Fibroblast of lung (primary cell): ENCODE measurements around the gene LDHB. TPM values are rescaled to one million over a fixed set of nuclear protein-coding genes. Genes with fewer than 3 reads are reported as not detected.

ENCODE experiments used
- DNase-seq, 2 donors: peaks; one replicate each; pipeline versions ENCODE4 v3.0.0 to v3.0.0-alpha.2; 2010; ENCODE audit warnings: low read depth in 2 of 2
- H2AFZ ChIP-seq: 2 replicates; pipeline ENCODE4 v1.5.1; 2012; ENCODE audit warnings: low read length, control low read depth, inconsistent platforms
- H3K27ac ChIP-seq: 2 replicates; pipeline ENCODE4 v1.5.1; 2011; ENCODE audit warnings: low read length, control low read depth; ENCODE audit not compliant: insufficient read depth
- H3K27me3 ChIP-seq: 2 replicates; pipeline ENCODE4 v1.5.1; 2011; ENCODE audit warnings: mild to moderate bottlenecking, low read length; ENCODE audit not compliant: control insufficient read depth, insufficient read depth
- H3K36me3 ChIP-seq: 2 replicates; pipeline ENCODE4 v1.5.1; 2011; ENCODE audit warnings: low read length; ENCODE audit not compliant: control insufficient read depth, insufficient read depth
- H3K4me1 ChIP-seq: 2 replicates; pipeline ENCODE4 v1.5.1; 2011; ENCODE audit warnings: low read length; ENCODE audit not compliant: control insufficient read depth, insufficient read depth; ENCODE audit errors: extremely low read depth
- H3K4me2 ChIP-seq: 2 replicates; pipeline ENCODE4 v1.5.1; 2011; ENCODE audit warnings: low read length, control low read depth; ENCODE audit not compliant: insufficient read depth; ENCODE audit errors: extremely low read depth
- H3K4me3 ChIP-seq, 4 experiments: fragments of 200-600 bp in 1 of 4; sonication (generic) in 1 of 4; replicated peaks in 1 of 4; 2 replicates each; pipeline ENCODE4 v1.5.1; 2011 to 2016; ENCODE audit warnings: low read length in 4 of 4, low read depth in 3 of 4, mild to moderate bottlenecking in 3 of 4, control low read depth in 2 of 4, inconsistent platforms in 1 of 4, mixed read lengths in 1 of 4; ENCODE audit not compliant: insufficient read depth in 1 of 4; ENCODE audit errors: control extremely low read depth in 1 of 4
- H3K79me2 ChIP-seq: 2 replicates; pipeline ENCODE4 v1.5.1; 2012; ENCODE audit warnings: mild to moderate bottlenecking, low read length, inconsistent platforms; ENCODE audit not compliant: control insufficient read depth, insufficient read depth
- H3K9ac ChIP-seq: 2 replicates; pipeline ENCODE4 v1.5.1; 2011; ENCODE audit warnings: mild to moderate bottlenecking, low read length, control low read depth; ENCODE audit not compliant: insufficient read depth
- H3K9me3 ChIP-seq: 2 replicates; pipeline ENCODE4 v1.5.1; 2012; ENCODE audit warnings: low read depth, low read length; ENCODE audit not compliant: control insufficient read depth, insufficient read depth
- H4K20me1 ChIP-seq: 2 replicates; pipeline ENCODE4 v1.5.1; 2011; ENCODE audit warnings: low read length; ENCODE audit not compliant: control insufficient read depth, insufficient read depth; ENCODE audit errors: extremely low read depth
- EZH2 ChIP-seq: IDR thresholded peaks from 2 replicates; pipeline ENCODE4 v1.5.1; 2012; ENCODE audit warnings: low read length, control low read depth, mild to moderate bottlenecking; ENCODE audit errors: missing control alignments
- polyA plus RNA-seq, 2 donors: library from polyadenylated mRNA; depleted of rRNA in 1 of 2; stranded (reverse) in 1 of 2; unstranded in 1 of 2; fragments of >200 nt; gene quantifications; 2 replicates each; pipeline ENCODE4 v1.2.1, GENCODE V29; 2011 to 2012; ENCODE audit warnings: missing spikeins in 1 of 2
- total RNA-seq: library from RNA; depleted of rRNA; stranded (reverse); fragments of >200 nt; gene quantifications from 2 replicates; pipeline ENCODE4 v1.2.1, GENCODE V29; 2014
- TF ChIP-seq, protein P1 (sequence below), 2 donors: IDR thresholded peaks in 1 of 2; conservative IDR thresholded peaks in 1 of 2; 1 replicate in 1 of 2; 2 replicates in 1 of 2; pipeline ENCODE4 v1.5.1; 2011 to 2012; ENCODE audit warnings: low read length in 2 of 2, control low read depth in 1 of 2, inconsistent platforms in 1 of 2, low read depth in 1 of 2, mild to moderate bottlenecking in 1 of 2

Gene LDHB
- total and polyA plus RNA-seq, 2 donors (not counting 1 experiment from before 2014, with no cell fraction given) = 628 to 905 TPM

DNA sequence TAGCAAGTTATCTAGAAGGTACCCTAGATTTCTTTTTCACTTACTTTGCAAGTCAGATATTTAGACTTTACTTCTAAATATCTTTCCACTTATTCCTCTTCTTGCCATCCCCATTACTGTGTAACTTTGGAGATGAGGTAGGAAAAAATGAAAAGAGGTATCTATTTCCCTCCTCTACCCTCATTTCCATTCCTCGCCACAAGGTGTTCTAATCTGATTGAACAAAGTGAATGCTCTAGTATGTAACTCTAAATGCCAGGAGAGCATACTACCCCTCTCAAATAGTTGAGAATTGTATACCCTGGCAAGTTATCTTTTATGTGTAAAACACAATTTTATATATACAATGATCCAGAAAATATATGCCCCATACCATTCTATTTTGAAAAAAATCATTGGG lies 1.7 kb upstream of the LDHB start:
- no peak overlapping the region for H3K4me3 ChIP-seq
- H3K27ac ChIP-seq = no peak overlapping the region
- peaks cover 7% of the 10 kb centered on the region for H3K4me1 ChIP-seq
- no peaks in the 10 kb centered on the region for H4K20me1 ChIP-seq
- H2AFZ ChIP-seq = no peak overlapping the region
- peaks cover 32% of the 10 kb centered on the region for H3K79me2 ChIP-seq
- TF ChIP-seq, protein P1, sequence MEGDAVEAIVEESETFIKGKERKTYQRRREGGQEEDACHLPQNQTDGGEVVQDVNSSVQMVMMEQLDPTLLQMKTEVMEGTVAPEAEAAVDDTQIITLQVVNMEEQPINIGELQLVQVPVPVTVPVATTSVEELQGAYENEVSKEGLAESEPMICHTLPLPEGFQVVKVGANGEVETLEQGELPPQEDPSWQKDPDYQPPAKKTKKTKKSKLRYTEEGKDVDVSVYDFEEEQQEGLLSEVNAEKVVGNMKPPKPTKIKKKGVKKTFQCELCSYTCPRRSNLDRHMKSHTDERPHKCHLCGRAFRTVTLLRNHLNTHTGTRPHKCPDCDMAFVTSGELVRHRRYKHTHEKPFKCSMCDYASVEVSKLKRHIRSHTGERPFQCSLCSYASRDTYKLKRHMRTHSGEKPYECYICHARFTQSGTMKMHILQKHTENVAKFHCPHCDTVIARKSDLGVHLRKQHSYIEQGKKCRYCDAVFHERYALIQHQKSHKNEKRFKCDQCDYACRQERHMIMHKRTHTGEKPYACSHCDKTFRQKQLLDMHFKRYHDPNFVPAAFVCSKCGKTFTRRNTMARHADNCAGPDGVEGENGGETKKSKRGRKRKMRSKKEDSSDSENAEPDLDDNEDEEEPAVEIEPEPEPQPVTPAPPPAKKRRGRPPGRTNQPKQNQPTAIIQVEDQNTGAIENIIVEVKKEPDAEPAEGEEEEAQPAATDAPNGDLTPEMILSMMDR (conservative IDR thresholded peaks at IDR 0.05 in 1 of 2, IDR thresholded peaks at IDR 0.05 in 1 of 2; ENCODE audit: low read depth in 1 of 2, low read length in 2 of 2) = no peak
- no peak for TF ChIP-seq EZH2
- no peak for DNase-seq
- H3K9ac ChIP-seq = no peak overlapping the region
- H3K27me3 ChIP-seq = no peaks in the 10 kb centered on the region
- no peak overlapping the region for H3K4me2 ChIP-seq
- H3K36me3 ChIP-seq = no peaks in the 10 kb centered on the region
- H3K9me3 ChIP-seq = no peaks in the 10 kb centered on the region

DNA sequence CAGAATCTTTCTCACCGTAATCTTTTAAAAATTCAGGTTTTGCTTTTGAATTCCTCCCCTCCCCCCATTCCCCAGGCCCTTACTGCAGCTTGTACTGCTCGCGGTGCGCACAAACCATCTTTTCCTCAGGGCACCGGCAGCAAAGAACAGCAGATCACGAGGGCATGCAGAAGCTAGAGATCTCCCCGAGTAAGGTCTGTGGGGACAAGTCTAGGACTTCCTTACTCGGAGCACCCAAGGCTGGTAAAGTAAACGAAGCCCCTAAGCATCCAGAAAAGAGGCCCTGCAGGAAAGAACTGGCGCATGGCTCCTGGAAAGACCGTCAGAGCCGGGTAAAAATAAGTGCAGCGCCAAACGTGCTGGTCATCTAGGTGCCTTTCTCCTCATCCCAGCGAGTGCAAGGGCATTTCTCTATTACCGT lies 727 bp downstream of the LDHB start:
- Histone ChIP-seq H3K9ac (peak overlapping the region; percentile 83), H3K9me3 (no peaks in the 10 kb centered on the region), H4K20me1 (no peaks in the 10 kb centered on the region), H3K36me3 (peaks cover 5% of the 10 kb centered on the region), H3K79me2 (peaks cover 51% of the 10 kb centered on the region), H2AFZ (peak overlapping the region; percentile 79), H3K4me3 (peak overlapping the region; percentile 73 to 96 (median 89)), H3K4me2 (peak overlapping the region; percentile 94), H3K27ac (peak overlapping the region; percentile 91), H3K4me1 (peaks cover 10% of the 10 kb centered on the region), H3K27me3 (no peaks in the 10 kb centered on the region)
- TF ChIP-seq, protein P1 (conservative IDR thresholded peaks at IDR 0.05 in 1 of 2, IDR thresholded peaks at IDR 0.05 in 1 of 2; ENCODE audit: low read depth in 1 of 2, low read length in 2 of 2) = no peak
- no peak for TF ChIP-seq EZH2
- peak; percentile 50 to 58 for DNase-seq

DNA sequence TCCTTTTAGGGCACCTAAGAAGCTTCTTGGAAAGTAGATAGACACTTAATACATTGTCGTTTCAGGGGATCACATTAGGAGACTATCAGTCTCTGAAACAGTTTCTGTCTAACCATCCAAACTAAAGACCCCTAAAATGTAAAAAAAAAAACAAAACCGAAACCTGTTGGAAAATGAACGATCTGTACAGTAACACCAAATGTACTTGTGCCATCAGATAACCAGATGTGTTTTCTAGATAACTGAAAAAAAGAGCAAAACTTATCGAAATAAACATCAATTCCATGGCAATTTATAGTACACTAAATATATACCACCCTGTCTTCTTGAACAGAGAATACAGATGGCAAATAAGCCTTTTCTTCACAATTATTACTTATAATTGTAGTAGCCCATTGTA lies 2.1 kb downstream of the LDHB start:
- Histone ChIP-seq H3K4me1 (peaks cover 10% of the 10 kb centered on the region), H4K20me1 (no peaks in the 10 kb centered on the region), H3K9ac (no peak overlapping the region), H3K27ac (no peak overlapping the region), H3K79me2 (peaks cover 58% of the 10 kb centered on the region), H3K4me2 (peak overlapping the region; percentile 94), H3K9me3 (no peaks in the 10 kb centered on the region), H3K27me3 (no peaks in the 10 kb centered on the region), H3K36me3 (peaks cover 8% of the 10 kb centered on the region), H2AFZ (no peak overlapping the region), H3K4me3 (peak overlapping the region; percentile 73 to 96 (median 89))
- DNase-seq = no peak
- no peak for TF ChIP-seq EZH2
- TF ChIP-seq, protein P1 (conservative IDR thresholded peaks at IDR 0.05 in 1 of 2, IDR thresholded peaks at IDR 0.05 in 1 of 2; ENCODE audit: low read depth in 1 of 2, low read length in 2 of 2) = no peak
